Panc1 (cell line): ENCODE data around the gene CDH6. TPM values are rescaled to one million over a fixed set of nuclear protein-coding genes. Genes with fewer than 3 reads are reported as not detected.

Experiments
- ATAC-seq: fragments of 200-7000 bp; cut with Tn5 transposase; 2 replicates; pipeline ENCODE4 v1.9.1; 2020; ENCODE audit warnings: mild to moderate bottlenecking, moderate library complexity
- BruUV-seq: library from RNA; stranded (reverse); fragments of 400-500 nt; replicated peaks from 2 replicates; lab custom pipeline; 2021; lab: Mats Ljungman, UMichigan
- CTCF ChIA-PET: fragments of 300-600 bp; sonication (Branson Sonifier 250); formaldehyde crosslinking; loops from one replicate; lab custom pipeline; 2022; ENCODE audit warnings: antibody characterized with exemption; lab: Charles Lee
- POLR2A ChIA-PET: fragments of 300-600 bp; sonication (Branson Sonifier 250); formaldehyde crosslinking; loops from one replicate; lab custom pipeline; 2022; ENCODE audit warnings: antibody characterized with exemption; lab: Charles Lee
- DNase-seq: peaks from one replicate; pipeline ENCODE4 v3.0.0-alpha.2; 2010; ENCODE audit warnings: low read depth, low spot score
- H3K27ac ChIP-seq: 2 replicates; pipeline ENCODE4 v1.5.1; 2011; ENCODE audit warnings: mild to moderate bottlenecking, low read length, inconsistent platforms
- H3K27me3 ChIP-seq: fragments of 200-500 bp; sonication (Bioruptor generic); 2 replicates; pipeline ENCODE4 v1.6.0; 2014; ENCODE audit warnings: low read length, inconsistent platforms; ENCODE audit not compliant: control insufficient read depth, insufficient read depth
- H3K36me3 ChIP-seq: fragments of 200-500 bp; sonication (Bioruptor generic); 2 replicates; pipeline ENCODE4 v1.5.1; 2014; ENCODE audit warnings: inconsistent platforms, mild to moderate bottlenecking, low read length, moderate library complexity; ENCODE audit not compliant: control insufficient read depth, insufficient read depth
- H3K4me1 ChIP-seq: 2 replicates; pipeline ENCODE4 v1.5.1; 2011; ENCODE audit warnings: inconsistent platforms, mild to moderate bottlenecking, low read length, moderate library complexity; ENCODE audit not compliant: control insufficient read depth, insufficient read depth
- H3K4me3 ChIP-seq, 2 experiments: 2 replicates each; pipeline ENCODE4 v1.5.1; 2011 to 2012; ENCODE audit warnings: low read depth in 2 of 2, low read length in 2 of 2, mild to moderate bottlenecking in 2 of 2, inconsistent platforms in 1 of 2, moderate library complexity in 1 of 2
- H3K9me3 ChIP-seq: fragments of 200-500 bp; sonication (Bioruptor generic); 2 replicates; pipeline ENCODE4 v1.5.1; 2014; ENCODE audit warnings: low read depth, mild to moderate bottlenecking, inconsistent platforms, low read length, moderate library complexity; ENCODE audit not compliant: control insufficient read depth, insufficient read depth
- POLR2AphosphoS5 ChIP-seq: IDR thresholded peaks from 2 replicates; pipeline ENCODE4 v1.6.1; 2012; ENCODE audit warnings: mild to moderate bottlenecking, low read depth, low read length, moderate library complexity
- SIN3A ChIP-seq: IDR thresholded peaks from 2 replicates; pipeline ENCODE4 v1.6.1; 2012; ENCODE audit warnings: low read depth, mild to moderate bottlenecking, low read length, moderate library complexity, borderline replicate concordance; ENCODE audit not compliant: insufficient read depth
- TCF7L2 ChIP-seq: IDR thresholded peaks from 2 replicates; pipeline ENCODE4 v1.6.1; 2011; ENCODE audit warnings: mild to moderate bottlenecking, low read depth, low read length, inconsistent platforms
- in situ Hi-C: cut with HindIII; loops from 2 replicates; pipeline ENCODE4 v1.10.0; 2016; ENCODE audit warnings: low sequenced_read_pairs, low pct_unique_long_range_greater_than_20kb
- intact Hi-C: fragments of 100-400 bp; cut with micrococcal nuclease; formaldehyde crosslinking; loops from one replicate; pipeline ENCODE4 v1.10.0; 2022; ENCODE audit not compliant: unreplicated experiment
- total RNA-seq: library from RNA; stranded (reverse); gene quantifications from one replicate; pipeline ENCODE4 v1.2.1, GENCODE V29; 2021; ENCODE audit not compliant: unreplicated experiment
- TF ChIP-seq, protein P1 (sequence below): fragments of 450-650 bp; IDR thresholded peaks from 2 replicates; pipeline ENCODE4 v1.5.1; 2017; ENCODE audit warnings: mild to moderate bottlenecking
- TF ChIP-seq, protein P2 (sequence below), 2 experiments: IDR thresholded peaks; 2 replicates each; pipeline ENCODE4 v1.6.1; 2011 to 2012; ENCODE audit warnings: low read depth in 2 of 2, control low read depth in 1 of 2, low read length in 1 of 2, mild to moderate bottlenecking in 1 of 2, moderate library complexity in 1 of 2; ENCODE audit not compliant: insufficient read depth in 1 of 2

The CDH6 gene
- total RNA-seq, 1 experiment from 2014 or later, result 0.36 TPM

DNA sequence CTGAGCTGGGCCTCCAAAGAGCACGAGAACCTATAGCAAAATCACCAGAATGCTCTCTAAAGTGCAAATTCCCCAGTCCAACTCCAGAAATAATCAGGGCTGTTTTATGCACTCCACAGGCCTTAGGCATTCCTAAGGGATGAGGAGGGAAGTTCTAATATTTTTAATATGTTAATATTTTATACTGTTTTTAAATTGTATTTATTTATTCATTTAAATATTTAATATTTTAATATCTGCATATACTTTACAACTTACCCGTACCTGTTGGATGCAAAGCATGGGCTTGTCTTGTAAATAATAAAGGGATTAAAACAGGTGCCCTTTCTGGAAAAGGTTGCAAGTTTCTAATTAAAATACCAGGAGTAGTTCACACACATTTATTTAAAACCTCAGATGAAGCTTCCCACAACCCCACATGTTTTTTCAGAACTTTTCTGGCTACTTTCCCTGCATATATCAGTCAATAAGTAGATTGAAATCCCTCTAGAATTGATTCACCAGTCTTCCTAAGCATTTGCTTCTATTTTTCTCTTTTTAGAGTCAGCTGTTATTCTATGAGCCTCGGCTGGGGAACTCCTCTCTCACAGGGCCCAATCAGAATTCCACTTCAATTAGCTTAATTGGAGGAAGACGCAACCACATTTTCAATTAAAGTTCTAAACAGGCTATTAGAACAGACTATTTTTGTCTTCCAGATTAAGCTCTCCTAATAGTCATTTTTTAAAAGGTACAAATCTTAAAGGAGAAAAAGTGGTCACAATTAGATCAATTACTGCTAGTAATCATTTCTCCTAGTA, 140.8 kb downstream of the CDH6 start:
- BruUV-seq, result no TSS peak
- Histone ChIP-seq H3K4me1 (no peaks in the 10 kb centered on the region), H3K36me3 (no peaks in the 10 kb centered on the region), H3K4me3 (no peak overlapping the region), H3K27me3 (no peaks in the 10 kb centered on the region), H3K27ac (no peak overlapping the region), H3K9me3 (no peaks in the 10 kb centered on the region)
- intact Hi-C loops, result no loop called here
- in situ Hi-C loops, result no loop called here
- POLR2A ChIA-PET, result interaction anchor here (0.5 kb wide), 1 partner anchor 9 kb away, joined by 4 read pairs; no protein-coding TSS in a partner anchor
- CTCF ChIA-PET, result no interaction called here
- TF ChIP-seq, protein P1, sequence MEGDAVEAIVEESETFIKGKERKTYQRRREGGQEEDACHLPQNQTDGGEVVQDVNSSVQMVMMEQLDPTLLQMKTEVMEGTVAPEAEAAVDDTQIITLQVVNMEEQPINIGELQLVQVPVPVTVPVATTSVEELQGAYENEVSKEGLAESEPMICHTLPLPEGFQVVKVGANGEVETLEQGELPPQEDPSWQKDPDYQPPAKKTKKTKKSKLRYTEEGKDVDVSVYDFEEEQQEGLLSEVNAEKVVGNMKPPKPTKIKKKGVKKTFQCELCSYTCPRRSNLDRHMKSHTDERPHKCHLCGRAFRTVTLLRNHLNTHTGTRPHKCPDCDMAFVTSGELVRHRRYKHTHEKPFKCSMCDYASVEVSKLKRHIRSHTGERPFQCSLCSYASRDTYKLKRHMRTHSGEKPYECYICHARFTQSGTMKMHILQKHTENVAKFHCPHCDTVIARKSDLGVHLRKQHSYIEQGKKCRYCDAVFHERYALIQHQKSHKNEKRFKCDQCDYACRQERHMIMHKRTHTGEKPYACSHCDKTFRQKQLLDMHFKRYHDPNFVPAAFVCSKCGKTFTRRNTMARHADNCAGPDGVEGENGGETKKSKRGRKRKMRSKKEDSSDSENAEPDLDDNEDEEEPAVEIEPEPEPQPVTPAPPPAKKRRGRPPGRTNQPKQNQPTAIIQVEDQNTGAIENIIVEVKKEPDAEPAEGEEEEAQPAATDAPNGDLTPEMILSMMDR, result no peak
- no peak for TF ChIP-seq SIN3A
- no peak for DNase-seq
- ATAC-seq, result no peak

DNA sequence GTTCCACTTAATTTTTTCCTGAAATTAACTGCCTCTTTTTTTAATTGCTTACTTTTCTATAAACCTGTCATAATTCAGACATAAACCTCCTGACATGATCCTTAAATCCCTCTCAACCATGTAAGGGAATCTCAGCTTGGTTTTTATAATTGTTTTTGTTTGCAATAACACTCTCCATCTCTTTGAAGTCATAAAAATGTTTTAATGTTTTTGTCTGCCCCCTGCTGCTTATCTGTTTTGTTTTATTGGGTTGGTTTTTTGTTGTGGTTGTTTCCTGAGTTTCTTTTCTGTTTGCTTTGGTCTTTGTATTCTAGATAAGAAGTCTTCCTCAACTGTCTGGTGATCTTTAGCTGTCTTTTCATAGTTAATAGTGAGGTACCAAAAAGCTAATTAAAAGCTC, 142.0 kb downstream of the CDH6 start:
- H3K9me3 ChIP-seq, result no peaks in the 10 kb centered on the region
- no peak for TF ChIP-seq TCF7L2
- TF ChIP-seq, protein P1, result no peak
- no peak for TF ChIP-seq SIN3A
- TF ChIP-seq, protein P2, sequence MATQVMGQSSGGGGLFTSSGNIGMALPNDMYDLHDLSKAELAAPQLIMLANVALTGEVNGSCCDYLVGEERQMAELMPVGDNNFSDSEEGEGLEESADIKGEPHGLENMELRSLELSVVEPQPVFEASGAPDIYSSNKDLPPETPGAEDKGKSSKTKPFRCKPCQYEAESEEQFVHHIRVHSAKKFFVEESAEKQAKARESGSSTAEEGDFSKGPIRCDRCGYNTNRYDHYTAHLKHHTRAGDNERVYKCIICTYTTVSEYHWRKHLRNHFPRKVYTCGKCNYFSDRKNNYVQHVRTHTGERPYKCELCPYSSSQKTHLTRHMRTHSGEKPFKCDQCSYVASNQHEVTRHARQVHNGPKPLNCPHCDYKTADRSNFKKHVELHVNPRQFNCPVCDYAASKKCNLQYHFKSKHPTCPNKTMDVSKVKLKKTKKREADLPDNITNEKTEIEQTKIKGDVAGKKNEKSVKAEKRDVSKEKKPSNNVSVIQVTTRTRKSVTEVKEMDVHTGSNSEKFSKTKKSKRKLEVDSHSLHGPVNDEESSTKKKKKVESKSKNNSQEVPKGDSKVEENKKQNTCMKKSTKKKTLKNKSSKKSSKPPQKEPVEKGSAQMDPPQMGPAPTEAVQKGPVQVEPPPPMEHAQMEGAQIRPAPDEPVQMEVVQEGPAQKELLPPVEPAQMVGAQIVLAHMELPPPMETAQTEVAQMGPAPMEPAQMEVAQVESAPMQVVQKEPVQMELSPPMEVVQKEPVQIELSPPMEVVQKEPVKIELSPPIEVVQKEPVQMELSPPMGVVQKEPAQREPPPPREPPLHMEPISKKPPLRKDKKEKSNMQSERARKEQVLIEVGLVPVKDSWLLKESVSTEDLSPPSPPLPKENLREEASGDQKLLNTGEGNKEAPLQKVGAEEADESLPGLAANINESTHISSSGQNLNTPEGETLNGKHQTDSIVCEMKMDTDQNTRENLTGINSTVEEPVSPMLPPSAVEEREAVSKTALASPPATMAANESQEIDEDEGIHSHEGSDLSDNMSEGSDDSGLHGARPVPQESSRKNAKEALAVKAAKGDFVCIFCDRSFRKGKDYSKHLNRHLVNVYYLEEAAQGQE (IDR thresholded peaks at IDR 0.05; ENCODE audit: insufficient read depth in 1 of 2, low read depth in 2 of 2, low read length in 1 of 2), result no peak
- TF ChIP-seq POLR2AphosphoS5, result no peak
- BruUV-seq, result no TSS peak
- intact Hi-C loops, result no loop called here
- H3K4me3 ChIP-seq, result no peak overlapping the region
- no peaks in the 10 kb centered on the region for H3K4me1 ChIP-seq
- in situ Hi-C loops, result no loop called here
- no peaks in the 10 kb centered on the region for H3K27me3 ChIP-seq
- H3K27ac ChIP-seq, result no peak overlapping the region
- DNase-seq (no peak), ATAC-seq (no peak)
- ChIA-PET POLR2A (no interaction called here), CTCF (no interaction called here)
- no peaks in the 10 kb centered on the region for H3K36me3 ChIP-seq
